ENCODE results near the gene COL4A2.

The COL4A2 gene

DNA sequence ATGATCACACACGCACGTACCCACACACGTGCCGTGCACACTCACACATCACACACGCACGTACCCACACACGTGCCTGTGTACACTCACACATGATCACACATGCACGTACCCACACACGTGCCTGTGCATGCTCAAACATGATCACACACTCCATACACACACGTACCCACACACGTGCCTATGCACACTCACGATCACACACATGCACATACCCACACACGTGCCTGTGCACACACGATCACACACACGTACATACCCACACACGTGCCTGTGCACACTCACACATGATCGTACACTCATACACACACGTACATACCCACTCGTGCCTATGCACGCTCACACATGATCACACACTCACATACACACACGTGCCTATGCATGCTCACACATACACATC is 167.6 kb downstream of the COL4A2 start:
- TF ChIP-seq, protein P1, sequence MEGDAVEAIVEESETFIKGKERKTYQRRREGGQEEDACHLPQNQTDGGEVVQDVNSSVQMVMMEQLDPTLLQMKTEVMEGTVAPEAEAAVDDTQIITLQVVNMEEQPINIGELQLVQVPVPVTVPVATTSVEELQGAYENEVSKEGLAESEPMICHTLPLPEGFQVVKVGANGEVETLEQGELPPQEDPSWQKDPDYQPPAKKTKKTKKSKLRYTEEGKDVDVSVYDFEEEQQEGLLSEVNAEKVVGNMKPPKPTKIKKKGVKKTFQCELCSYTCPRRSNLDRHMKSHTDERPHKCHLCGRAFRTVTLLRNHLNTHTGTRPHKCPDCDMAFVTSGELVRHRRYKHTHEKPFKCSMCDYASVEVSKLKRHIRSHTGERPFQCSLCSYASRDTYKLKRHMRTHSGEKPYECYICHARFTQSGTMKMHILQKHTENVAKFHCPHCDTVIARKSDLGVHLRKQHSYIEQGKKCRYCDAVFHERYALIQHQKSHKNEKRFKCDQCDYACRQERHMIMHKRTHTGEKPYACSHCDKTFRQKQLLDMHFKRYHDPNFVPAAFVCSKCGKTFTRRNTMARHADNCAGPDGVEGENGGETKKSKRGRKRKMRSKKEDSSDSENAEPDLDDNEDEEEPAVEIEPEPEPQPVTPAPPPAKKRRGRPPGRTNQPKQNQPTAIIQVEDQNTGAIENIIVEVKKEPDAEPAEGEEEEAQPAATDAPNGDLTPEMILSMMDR (conservative IDR thresholded peaks at IDR 0.05; ENCODE audit: low read length) = no peak
- no peak for DNase-seq (ENCODE audit: low read depth)
- no peak overlapping the region for H3K4me3 ChIP-seq (ENCODE audit: low read length)

GRCh38 chr13:110475117-110475516 is 168.0 kb downstream of the COL4A2 start:
- TF ChIP-seq, protein P1 (conservative IDR thresholded peaks at IDR 0.05; ENCODE audit: low read length) = no peak
- H3K4me3 ChIP-seq (ENCODE audit: low read length) = no peak overlapping the region
- DNase-seq (ENCODE audit: low read depth) = no peak

DNA sequence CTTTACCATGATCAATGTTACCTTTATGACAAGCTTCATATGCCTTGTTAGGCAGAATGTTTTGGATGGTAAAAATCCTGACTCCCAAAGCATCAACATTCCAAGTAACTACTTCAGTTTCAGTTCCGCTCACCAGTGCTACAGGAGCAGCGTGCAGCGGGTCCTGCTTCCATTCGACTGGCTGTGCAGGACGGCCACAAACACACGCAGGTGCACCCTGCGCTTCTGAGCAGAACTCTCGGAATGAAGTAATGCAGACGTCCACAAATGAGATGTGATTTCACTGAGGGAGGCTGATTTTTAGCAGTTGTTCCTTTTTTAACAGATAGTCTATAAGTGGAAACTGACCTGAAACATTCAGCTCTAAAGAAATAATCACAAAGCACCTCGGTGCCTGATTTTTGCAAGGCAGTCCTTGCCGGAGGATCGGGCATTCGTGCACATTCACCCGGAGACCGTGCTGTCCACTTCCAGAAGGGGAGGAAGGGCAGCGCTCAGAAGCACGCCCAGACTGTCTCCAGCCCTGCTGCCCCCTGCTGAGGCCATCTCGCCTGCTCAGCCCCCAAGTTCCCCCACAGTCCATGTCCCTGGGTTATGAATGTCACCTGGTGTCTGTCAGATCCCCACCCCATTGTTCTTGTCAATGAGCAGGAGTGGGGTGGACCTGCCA is 168.6 kb downstream of the COL4A2 start:
- no peak overlapping the region for H3K4me3 ChIP-seq (ENCODE audit: low read length)
- TF ChIP-seq, protein P1 (conservative IDR thresholded peaks at IDR 0.05; ENCODE audit: low read length) = no peak
- no peak for DNase-seq (ENCODE audit: low read depth)

GRCh38 chr13:110476220-110476617 is 169.1 kb downstream of the COL4A2 start:
- TF ChIP-seq, protein P1 (conservative IDR thresholded peaks at IDR 0.05; ENCODE audit: low read length) = no peak
- DNase-seq (ENCODE audit: low read depth) = no peak
- no peak overlapping the region for H3K4me3 ChIP-seq (ENCODE audit: low read length)

DNA sequence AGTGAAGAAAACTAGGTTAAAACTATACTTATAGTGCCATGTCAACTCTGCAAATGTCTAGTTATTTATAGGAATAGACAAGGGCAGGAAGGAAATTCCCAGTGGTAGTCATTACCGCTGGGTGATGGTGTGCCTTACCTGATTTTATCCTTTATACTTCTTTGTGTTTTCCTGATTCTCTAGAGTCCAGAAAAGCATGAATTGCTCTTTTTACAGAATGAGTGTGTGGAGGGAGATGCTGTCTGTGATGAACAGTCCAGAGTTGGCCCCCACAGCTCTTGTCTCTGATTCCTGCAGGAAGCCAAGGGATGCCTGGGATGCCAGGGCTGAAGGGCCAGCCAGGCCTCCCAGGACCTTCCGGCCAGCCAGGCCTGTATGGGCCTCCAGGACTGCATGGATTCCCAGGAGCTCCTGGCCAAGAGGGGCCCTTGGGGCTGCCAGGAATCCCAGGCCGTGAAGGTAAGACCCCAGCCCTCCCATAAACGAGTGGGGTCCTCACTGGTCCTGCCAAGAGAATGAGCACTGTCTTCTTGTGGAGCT is 170.7 kb downstream of the COL4A2 start:
- TF ChIP-seq, protein P1 (conservative IDR thresholded peaks at IDR 0.05; ENCODE audit: low read length) = no peak
- no peak overlapping the region for H3K4me3 ChIP-seq (ENCODE audit: low read length)
- DNase-seq (ENCODE audit: low read depth) = no peak

GRCh38 chr13:110478405-110479214 is 171.5 kb downstream of the COL4A2 start:
- H3K4me3 ChIP-seq (ENCODE audit: low read length) = no peak overlapping the region
- no peak for DNase-seq (ENCODE audit: low read depth)
- TF ChIP-seq, protein P1 (conservative IDR thresholded peaks at IDR 0.05; ENCODE audit: low read length) = no peak

- no peak for DNase-seq (ENCODE audit: low read depth)
- TF ChIP-seq, protein P1 (conservative IDR thresholded peaks at IDR 0.05; ENCODE audit: low read length) = no peak
- no peak overlapping the region for H3K4me3 ChIP-seq (ENCODE audit: low read length)
Measured at GRCh38 chr13:110479215-110479545, 172.1 kb downstream of the COL4A2 start.

All from AG10803 (cell line).